Stromal cell of bone marrow (primary cell): ENCODE results near the gene PIK3R6.
A peak's percentile ranks its signal among the peaks of the same experiment; 100 is the strongest.
"Not testable (repeated sequence)": the region's sequence is repeated elsewhere in the genome, so short reads cannot be mapped to it uniquely, and the experiment has no call there.

Experiments used
- DNase-seq: peaks from one replicate; pipeline ENCODE4 v3.0.0-alpha.2; 2012; ENCODE audit warnings: low read depth

PIK3R6 gene

GRCh38 chr17:8894673-8895578 is 27.5 kb upstream of the PIK3R6 start:
- peak; percentile 53 for DNase-seq

- DNase-seq, result no peak
These were observed 26.8 kb upstream of the PIK3R6 start for GRCh38 chr17:8894202-8894671.

GRCh38 chr17:8893621-8894201 is 26.2 kb upstream of the PIK3R6 start:
- DNase-seq, result no peak

- no peak for DNase-seq
These were observed 25.6 kb upstream of the PIK3R6 start for GRCh38 chr17:8893059-8893458.

- DNase-seq, result no peak
These were observed 24.8 kb upstream of the PIK3R6 start for GRCh38 chr17:8892338-8892690.

GRCh38 chr17:8890671-8891070 is 23.2 kb upstream of the PIK3R6 start:
- no peak for DNase-seq

GRCh38 chr17:8889458-8890210 is 22.2 kb upstream of the PIK3R6 start:
- peak; percentile 13 for DNase-seq

GRCh38 chr17:8888704-8889302 is 21.3 kb upstream of the PIK3R6 start:
- DNase-seq, result no peak

GRCh38 chr17:8887834-8888703 is 20.6 kb upstream of the PIK3R6 start:
- DNase-seq, result peak; percentile 3

GRCh38 chr17:8887301-8887700 is 19.8 kb upstream of the PIK3R6 start:
- no peak for DNase-seq

GRCh38 chr17:8885967-8886684 is 18.7 kb upstream of the PIK3R6 start:
- no peak for DNase-seq

GRCh38 chr17:8885163-8885966 is 17.9 kb upstream of the PIK3R6 start:
- DNase-seq, result not testable (repeated sequence)

- no peak for DNase-seq
These were observed 17.0 kb upstream of the PIK3R6 start for GRCh38 chr17:8884336-8884990.

- DNase-seq, result no peak
These were observed 15.9 kb upstream of the PIK3R6 start for GRCh38 chr17:8883353-8883752.

- DNase-seq, result no peak
These were observed 14.1 kb upstream of the PIK3R6 start for GRCh38 chr17:8881606-8882005.

GRCh38 chr17:8880466-8880865 is 13.0 kb upstream of the PIK3R6 start:
- DNase-seq, result no peak

- DNase-seq, result no peak
These were observed 11.9 kb upstream of the PIK3R6 start for GRCh38 chr17:8879410-8879809.

GRCh38 chr17:8877984-8878383 is 10.5 kb upstream of the PIK3R6 start:
- DNase-seq, result no peak

- DNase-seq, result peak; percentile 19
These were observed 8.5 kb upstream of the PIK3R6 start for GRCh38 chr17:8875957-8876356.
